CD4-positive, CD25-positive, alpha-beta regulatory T cell (primary cell): ENCODE measurements around the gene HTR3D. TPM values are rescaled to one million over a fixed set of nuclear protein-coding genes. Genes with fewer than 3 reads are reported as not detected.
"Not testable (repeated sequence)": the region's sequence is repeated elsewhere in the genome, so short reads cannot be mapped to it uniquely, and the experiment has no call there.

Experiments used
- ATAC-seq, 2 donors: fragments of 150-1000 bp; cut with Tn5 transposase; one replicate each; pipeline ENCODE4 v1.10.0; 2021; ENCODE audit warnings: low read depth in 2 of 2, moderate number of reproducible peaks in 2 of 2, moderate library complexity in 1 of 2
- DNase-seq, 3 donors: peaks; one replicate each; pipeline versions ENCODE4 v3.0.0 to v3.0.0-alpha.2; 2012 to 2022; ENCODE audit warnings: mixed read lengths in 1 of 3
- H3K27ac ChIP-seq: one replicate; pipeline ENCODE4 v1.7.0; 2013; ENCODE audit warnings: mild to moderate bottlenecking, low read length; ENCODE audit not compliant: insufficient read depth, poor library complexity, severe bottlenecking
- H3K27me3 ChIP-seq: one replicate; pipeline ENCODE4 v1.7.0; 2013; ENCODE audit warnings: low read length; ENCODE audit not compliant: control insufficient read depth, insufficient read depth
- H3K36me3 ChIP-seq: one replicate; pipeline ENCODE4 v1.7.0; 2013; ENCODE audit warnings: mild to moderate bottlenecking, low read length, moderate library complexity; ENCODE audit not compliant: control insufficient read depth, insufficient read depth
- H3K4me1 ChIP-seq: 2 replicates; pipeline ENCODE4 v1.7.0; 2013; ENCODE audit warnings: mild to moderate bottlenecking, low read length; ENCODE audit not compliant: insufficient read depth, control insufficient read depth, poor library complexity, severe bottlenecking
- H3K4me3 ChIP-seq: one replicate; pipeline ENCODE4 v1.7.0; 2013; ENCODE audit warnings: low read depth, mild to moderate bottlenecking, low read length, moderate library complexity
- H3K9me3 ChIP-seq, 2 experiments: 1 replicate in 1 of 2; 2 replicates in 1 of 2; pipeline ENCODE4 v1.7.0; 2013; ENCODE audit warnings: low read length in 2 of 2, mild to moderate bottlenecking in 1 of 2, moderate library complexity in 1 of 2; ENCODE audit not compliant: control insufficient read depth in 2 of 2
- H3K27ac Mint-ChIP-seq, 3 donors: one replicate each; pipeline ENCODE4 v1.8.0; 2020 to 2022; ENCODE audit warnings: mild to moderate bottlenecking in 3 of 3, mixed read lengths in 3 of 3, moderate library complexity in 2 of 3
- H3K27me3 Mint-ChIP-seq: one replicate; pipeline ENCODE4 v1.8.0; 2022; ENCODE audit warnings: mild to moderate bottlenecking, mixed read lengths
- H3K36me3 Mint-ChIP-seq: one replicate; pipeline ENCODE4 v1.8.0; 2020; ENCODE audit warnings: mixed read lengths
- H3K4me1 Mint-ChIP-seq, 4 donors: one replicate each; pipeline ENCODE4 v1.8.0; 2020 to 2022; ENCODE audit warnings: mixed read lengths in 4 of 4, mild to moderate bottlenecking in 1 of 4
- H3K4me3 Mint-ChIP-seq, 4 donors: one replicate each; pipeline ENCODE4 v1.8.0; 2020 to 2022; ENCODE audit warnings: mild to moderate bottlenecking in 4 of 4, mixed read lengths in 4 of 4, moderate library complexity in 3 of 4
- H3K9me3 Mint-ChIP-seq, 7 donors: one replicate each; pipeline ENCODE4 v1.8.0; 2020 to 2022; ENCODE audit warnings: mixed read lengths in 7 of 7, mild to moderate bottlenecking in 3 of 7, moderate library complexity in 2 of 7
- polyA plus RNA-seq, 4 donors: library from polyadenylated mRNA; unstranded; fragments of 300-500 nt; fragmentation: Illumina TruSeq; gene quantifications; one replicate each; pipeline ENCODE4 v1.2.3, GENCODE V29; 2021
- total RNA-seq: library from RNA; stranded (reverse); gene quantifications from one replicate; pipeline ENCODE4 v1.2.3, GENCODE V29; 2022

Gene HTR3D
- total and polyA plus RNA-seq, 5 donors from 2014 or later: not detected

GRCh38 chr3:184058029-184058428, 26.5 kb downstream of the HTR3D start:
- Histone ChIP-seq H3K4me3 (no peak overlapping the region), H3K4me1 (no peaks in the 10 kb centered on the region), H3K27me3 (no peaks in the 10 kb centered on the region), H3K9me3 (no peaks in the 10 kb centered on the region), H3K27ac (no peak overlapping the region), H3K36me3 (no peaks in the 10 kb centered on the region)
- H3K27me3 Mint-ChIP-seq: peaks cover 4% of the 10 kb centered on the region
- H3K9me3 Mint-ChIP-seq: peaks cover 0 to 2% (median 0%) of the 10 kb centered on the region in 7 donors
- no peak for ATAC-seq
- H3K27ac Mint-ChIP-seq: no peak overlapping the region
- no peak for DNase-seq
- H3K4me1 Mint-ChIP-seq: no peaks in the 10 kb centered on the region
- no peak overlapping the region for H3K4me3 Mint-ChIP-seq
- no peaks in the 10 kb centered on the region for H3K36me3 Mint-ChIP-seq

GRCh38 chr3:184059424-184059823, 27.9 kb downstream of the HTR3D start:
- Histone ChIP-seq H3K36me3 (no peaks in the 10 kb centered on the region), H3K27ac (no peak overlapping the region), H3K27me3 (no peaks in the 10 kb centered on the region), H3K9me3 (no peaks in the 10 kb centered on the region), H3K4me3 (no peak overlapping the region), H3K4me1 (no peaks in the 10 kb centered on the region)
- H3K9me3 Mint-ChIP-seq: peaks cover 0 to 2% (median 0%) of the 10 kb centered on the region in 7 donors
- DNase-seq: no peak
- H3K4me1 Mint-ChIP-seq: no peaks in the 10 kb centered on the region
- H3K27me3 Mint-ChIP-seq: peaks cover 4% of the 10 kb centered on the region
- no peak overlapping the region for H3K4me3 Mint-ChIP-seq
- H3K36me3 Mint-ChIP-seq: no peaks in the 10 kb centered on the region
- no peak for ATAC-seq
- H3K27ac Mint-ChIP-seq: no peak overlapping the region

GRCh38 chr3:184062637-184063036, 31.1 kb downstream of the HTR3D start:
- H3K9me3 ChIP-seq: no peaks in the 10 kb centered on the region
- Mint-ChIP-seq H3K4me3 (no peak overlapping the region), H3K27ac (no peak overlapping the region), H3K27me3 (peaks cover 4% of the 10 kb centered on the region), H3K36me3 (no peaks in the 10 kb centered on the region), H3K4me1 (no peaks in the 10 kb centered on the region), H3K9me3 (peaks cover 0 to 2% (median 0%) of the 10 kb centered on the region in 7 donors)
- no peaks in the 10 kb centered on the region for H3K36me3 ChIP-seq
- H3K4me3 ChIP-seq: no peak overlapping the region
- no peaks in the 10 kb centered on the region for H3K27me3 ChIP-seq
- no peak for DNase-seq
- no peaks in the 10 kb centered on the region for H3K4me1 ChIP-seq
- no peak overlapping the region for H3K27ac ChIP-seq
- ATAC-seq: no peak

GRCh38 chr3:184066211-184066610, 34.7 kb downstream of the HTR3D start:
- H3K4me3 ChIP-seq: no peak overlapping the region
- H3K4me1 ChIP-seq: no peaks in the 10 kb centered on the region
- Mint-ChIP-seq H3K36me3 (no peaks in the 10 kb centered on the region), H3K27ac (no peak overlapping the region), H3K27me3 (peaks cover 11% of the 10 kb centered on the region), H3K4me3 (no peak overlapping the region), H3K4me1 (no peaks in the 10 kb centered on the region), H3K9me3 (peaks cover 0 to 8% (median 2%) of the 10 kb centered on the region in 7 donors)
- no peak for DNase-seq
- ATAC-seq: no peak
- no peaks in the 10 kb centered on the region for H3K9me3 ChIP-seq
- H3K36me3 ChIP-seq: no peaks in the 10 kb centered on the region
- no peak overlapping the region for H3K27ac ChIP-seq
- H3K27me3 ChIP-seq: peaks cover 2% of the 10 kb centered on the region

- no peaks in the 10 kb centered on the region for H3K4me1 ChIP-seq
- DNase-seq: no peak
- Mint-ChIP-seq H3K4me1 (no peaks in the 10 kb centered on the region), H3K27ac (no peak overlapping the region), H3K4me3 (no peak overlapping the region), H3K9me3 (peaks cover 0 to 7% (median 2%) of the 10 kb centered on the region in 7 donors), H3K36me3 (no peaks in the 10 kb centered on the region), H3K27me3 (peaks cover 11% of the 10 kb centered on the region)
- H3K27me3 ChIP-seq: peaks cover 2% of the 10 kb centered on the region
- no peaks in the 10 kb centered on the region for H3K9me3 ChIP-seq
- no peak for ATAC-seq
- H3K4me3 ChIP-seq: no peak overlapping the region
- no peaks in the 10 kb centered on the region for H3K36me3 ChIP-seq
- H3K27ac ChIP-seq: no peak overlapping the region
Observed at GRCh38 chr3:184067573-184068055, 36.1 kb downstream of the HTR3D start.

- Histone ChIP-seq H3K4me3 (no peak overlapping the region), H3K27me3 (peaks cover 2% of the 10 kb centered on the region), H3K9me3 (no peaks in the 10 kb centered on the region), H3K4me1 (no peaks in the 10 kb centered on the region), H3K27ac (no peak overlapping the region), H3K36me3 (no peaks in the 10 kb centered on the region)
- H3K9me3 Mint-ChIP-seq: peaks cover 0 to 7% (median 2%) of the 10 kb centered on the region in 7 donors
- DNase-seq (no peak), ATAC-seq (no peak)
- H3K4me3 Mint-ChIP-seq: peak overlapping the region in 1 of 4 donors; percentile 85
- no peaks in the 10 kb centered on the region for H3K36me3 Mint-ChIP-seq
- H3K27me3 Mint-ChIP-seq: peaks cover 11% of the 10 kb centered on the region
- no peak overlapping the region for H3K27ac Mint-ChIP-seq
- H3K4me1 Mint-ChIP-seq: no peaks in the 10 kb centered on the region
Observed at GRCh38 chr3:184068344-184068743, 36.8 kb downstream of the HTR3D start.

- ATAC-seq, DNase-seq, H3K9me3 Mint-ChIP-seq, H3K27ac ChIP-seq, H3K27ac Mint-ChIP-seq, H3K4me3 ChIP-seq, H3K36me3 Mint-ChIP-seq, H3K4me3 Mint-ChIP-seq, H3K4me1 Mint-ChIP-seq, H3K36me3 ChIP-seq, H3K9me3 ChIP-seq, H3K4me1 ChIP-seq, H3K27me3 ChIP-seq: not testable (repeated sequence)
- peaks cover 16% of the 10 kb centered on the region for H3K27me3 Mint-ChIP-seq
Observed at GRCh38 chr3:184071142-184071541, 39.6 kb downstream of the HTR3D start.

- no peak for DNase-seq
- no peaks in the 10 kb centered on the region for H3K4me1 Mint-ChIP-seq
Observed at GRCh38 chr3:184073621-184074020, 42.1 kb downstream of the HTR3D start.

More at GRCh38 chr3:184073621-184074020, 42.1 kb downstream of the HTR3D start:
- no peak overlapping the region for H3K27ac ChIP-seq
- peaks cover 2% of the 10 kb centered on the region for H3K27me3 ChIP-seq
- H3K4me1 ChIP-seq: no peaks in the 10 kb centered on the region
- Mint-ChIP-seq H3K4me3 (no peak overlapping the region), H3K27me3 (peaks cover 24% of the 10 kb centered on the region), H3K9me3 (peaks cover 0 to 7% (median 2%) of the 10 kb centered on the region in 7 donors), H3K27ac (no peak overlapping the region), H3K36me3 (no peaks in the 10 kb centered on the region)
- H3K36me3 ChIP-seq: no peaks in the 10 kb centered on the region
- no peak overlapping the region for H3K4me3 ChIP-seq
- no peak for ATAC-seq
- no peaks in the 10 kb centered on the region for H3K9me3 ChIP-seq
